ENCODE results near the gene HS3ST4. TPM values are rescaled to one million over a fixed set of nuclear protein-coding genes. Genes with fewer than 3 reads are reported as not detected.
A peak's percentile ranks its signal among the peaks of the same experiment; 100 is the strongest.

Gene HS3ST4
- total RNA-seq, 4 donors from 2014 or later, result not detected

DNA sequence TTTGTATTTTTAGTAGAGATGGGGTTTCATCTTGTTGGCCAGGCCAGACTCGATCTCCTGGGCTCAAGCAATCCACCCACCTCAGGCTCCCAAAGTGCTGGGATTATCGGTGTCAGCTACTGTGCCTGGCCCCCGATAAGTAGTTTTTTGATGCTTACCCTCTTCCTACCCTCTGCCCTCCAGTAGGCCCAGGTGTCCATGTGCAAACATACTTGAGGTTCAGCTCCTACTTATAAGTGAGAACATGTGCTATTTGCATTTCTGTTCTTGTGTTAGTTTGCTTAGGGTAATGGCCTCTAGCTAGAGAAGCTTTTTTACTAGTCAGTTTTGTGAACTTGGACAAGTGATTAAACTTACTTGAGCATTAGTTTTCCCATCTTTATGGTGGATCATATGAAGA lies 136.8 kb downstream of the HS3ST4 start:
- DNase-seq, result no peak
- Histone ChIP-seq H3K9me3 (no peaks in the 10 kb centered on the region), H3K4me1 (no peaks in the 10 kb centered on the region), H3K36me3 (no peaks in the 10 kb centered on the region), H3K27ac (no peak overlapping the region), H3K27me3 (no peaks in the 10 kb centered on the region), H3K4me3 (no peak overlapping the region)
- TF ChIP-seq, protein P1, sequence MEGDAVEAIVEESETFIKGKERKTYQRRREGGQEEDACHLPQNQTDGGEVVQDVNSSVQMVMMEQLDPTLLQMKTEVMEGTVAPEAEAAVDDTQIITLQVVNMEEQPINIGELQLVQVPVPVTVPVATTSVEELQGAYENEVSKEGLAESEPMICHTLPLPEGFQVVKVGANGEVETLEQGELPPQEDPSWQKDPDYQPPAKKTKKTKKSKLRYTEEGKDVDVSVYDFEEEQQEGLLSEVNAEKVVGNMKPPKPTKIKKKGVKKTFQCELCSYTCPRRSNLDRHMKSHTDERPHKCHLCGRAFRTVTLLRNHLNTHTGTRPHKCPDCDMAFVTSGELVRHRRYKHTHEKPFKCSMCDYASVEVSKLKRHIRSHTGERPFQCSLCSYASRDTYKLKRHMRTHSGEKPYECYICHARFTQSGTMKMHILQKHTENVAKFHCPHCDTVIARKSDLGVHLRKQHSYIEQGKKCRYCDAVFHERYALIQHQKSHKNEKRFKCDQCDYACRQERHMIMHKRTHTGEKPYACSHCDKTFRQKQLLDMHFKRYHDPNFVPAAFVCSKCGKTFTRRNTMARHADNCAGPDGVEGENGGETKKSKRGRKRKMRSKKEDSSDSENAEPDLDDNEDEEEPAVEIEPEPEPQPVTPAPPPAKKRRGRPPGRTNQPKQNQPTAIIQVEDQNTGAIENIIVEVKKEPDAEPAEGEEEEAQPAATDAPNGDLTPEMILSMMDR (IDR thresholded peaks at IDR 0.05), result no peak
- no peak for TF ChIP-seq POLR2A (IDR thresholded peaks at IDR 0.05)

DNA sequence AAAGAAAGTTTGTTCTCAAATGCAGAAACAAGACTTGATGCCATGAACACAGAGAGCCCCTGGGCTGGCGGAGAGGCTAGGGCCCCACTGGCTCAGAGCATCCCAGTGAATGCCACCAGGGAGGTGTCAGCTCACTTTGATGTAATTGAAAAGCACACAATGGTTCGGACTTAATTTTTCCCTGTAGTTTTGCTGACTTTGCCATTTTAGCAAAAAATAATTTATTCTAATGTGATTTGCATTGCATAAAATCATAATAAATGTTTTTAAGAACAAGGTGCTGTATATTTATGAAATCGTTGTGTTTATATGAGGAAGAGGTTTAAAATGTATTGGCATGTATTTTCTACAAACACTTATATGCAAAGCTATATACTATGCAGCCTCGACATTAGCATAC lies 140.5 kb downstream of the HS3ST4 start:
- H3K36me3 ChIP-seq, result no peaks in the 10 kb centered on the region
- no peak for DNase-seq
- TF ChIP-seq POLR2A (IDR thresholded peaks at IDR 0.05), result no peak
- TF ChIP-seq, protein P1 (IDR thresholded peaks at IDR 0.05), result no peak
- no peak overlapping the region for H3K27ac ChIP-seq
- no peak overlapping the region for H3K4me3 ChIP-seq
- H3K27me3 ChIP-seq, result no peaks in the 10 kb centered on the region
- H3K4me1 ChIP-seq, result no peaks in the 10 kb centered on the region
- H3K9me3 ChIP-seq, result no peaks in the 10 kb centered on the region

DNA sequence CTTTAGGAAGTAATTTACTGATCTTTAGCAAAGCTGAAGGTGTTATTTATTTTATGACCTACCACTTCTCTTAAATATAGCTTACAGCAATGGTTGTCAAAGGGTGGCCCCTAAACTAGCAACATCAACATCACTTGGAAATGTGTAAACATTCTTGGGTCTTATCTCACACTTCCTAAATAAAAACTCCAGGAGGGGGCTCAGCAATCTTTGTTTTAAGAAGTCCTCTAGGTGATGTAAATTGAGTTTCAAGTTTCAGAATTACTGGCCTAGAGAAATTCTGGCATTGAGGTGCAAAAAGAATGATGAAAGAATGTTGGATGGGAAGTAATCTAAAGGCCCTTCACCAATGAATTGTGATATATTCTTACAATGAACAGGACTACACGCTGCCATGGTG lies 142.3 kb downstream of the HS3ST4 start:
- no peaks in the 10 kb centered on the region for H3K9me3 ChIP-seq
- H3K27me3 ChIP-seq, result no peaks in the 10 kb centered on the region
- no peak for DNase-seq
- no peak for TF ChIP-seq POLR2A (IDR thresholded peaks at IDR 0.05)
- TF ChIP-seq, protein P1 (IDR thresholded peaks at IDR 0.05), result no peak
- H3K36me3 ChIP-seq, result no peaks in the 10 kb centered on the region
- no peak overlapping the region for H3K4me3 ChIP-seq
- H3K4me1 ChIP-seq, result no peaks in the 10 kb centered on the region
- no peak overlapping the region for H3K27ac ChIP-seq

- Histone ChIP-seq H3K4me3 (no peak overlapping the region), H3K27me3 (no peaks in the 10 kb centered on the region), H3K36me3 (no peaks in the 10 kb centered on the region), H3K9me3 (no peaks in the 10 kb centered on the region), H3K27ac (no peak overlapping the region), H3K4me1 (no peaks in the 10 kb centered on the region)
- TF ChIP-seq POLR2A (IDR thresholded peaks at IDR 0.05), result no peak
- TF ChIP-seq, protein P1 (IDR thresholded peaks at IDR 0.05), result no peak
- no peak for DNase-seq
Measured at GRCh38 chr16:25835126-25835525, 143.4 kb downstream of the HS3ST4 start.

DNA sequence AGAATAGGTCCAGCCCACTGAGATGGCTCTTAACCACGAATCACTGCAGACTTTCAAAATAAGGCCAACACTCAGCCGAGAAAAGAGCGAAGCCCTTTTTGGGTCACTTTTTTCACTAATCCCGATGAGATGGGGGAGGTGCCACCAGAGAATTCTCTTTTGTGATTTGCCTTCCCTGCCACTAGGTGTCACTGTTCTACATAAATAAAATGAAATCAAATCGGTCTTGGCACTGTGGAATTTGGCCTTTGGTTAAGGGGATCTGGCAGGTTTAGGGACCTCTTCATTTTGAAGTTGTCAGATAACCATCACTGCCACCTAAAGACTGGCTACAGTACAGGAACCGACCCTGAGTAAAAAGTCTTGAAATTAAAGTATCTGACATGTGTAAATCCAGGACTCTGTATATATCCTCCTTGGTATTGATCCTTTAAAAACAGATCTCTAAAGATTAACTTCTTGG lies 147.0 kb downstream of the HS3ST4 start:
- Histone ChIP-seq H3K27ac (no peak overlapping the region), H3K4me1 (no peaks in the 10 kb centered on the region), H3K4me3 (no peak overlapping the region), H3K36me3 (no peaks in the 10 kb centered on the region), H3K27me3 (no peaks in the 10 kb centered on the region), H3K9me3 (no peaks in the 10 kb centered on the region)
- TF ChIP-seq POLR2A (IDR thresholded peaks at IDR 0.05), result no peak
- TF ChIP-seq, protein P1 (IDR thresholded peaks at IDR 0.05), result peak; percentile 16 to 74 (median 66)
- no peak for DNase-seq

DNA sequence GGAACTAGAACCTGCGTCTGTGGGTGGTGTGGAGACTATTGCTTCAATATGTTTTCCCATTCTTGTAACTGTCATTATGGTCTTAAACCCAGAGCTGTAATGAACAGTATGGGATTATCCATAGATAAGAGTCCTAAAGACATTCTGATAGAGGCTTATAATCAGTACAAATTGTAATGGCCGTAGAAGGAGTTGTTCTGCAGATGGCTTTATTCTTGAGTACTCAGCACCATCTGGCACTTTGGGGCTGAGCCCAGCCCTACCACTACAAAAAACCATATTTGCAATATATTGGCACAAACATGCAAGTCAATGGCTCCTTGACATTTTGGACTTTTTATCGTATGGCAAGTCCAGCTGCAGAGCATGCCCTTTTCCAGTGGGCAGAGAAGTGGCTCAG lies 150.0 kb downstream of the HS3ST4 start:
- H3K27me3 ChIP-seq, result no peaks in the 10 kb centered on the region
- no peak for DNase-seq
- no peak overlapping the region for H3K27ac ChIP-seq
- H3K4me1 ChIP-seq, result no peaks in the 10 kb centered on the region
- H3K36me3 ChIP-seq, result no peaks in the 10 kb centered on the region
- no peak overlapping the region for H3K4me3 ChIP-seq
- TF ChIP-seq, protein P1 (IDR thresholded peaks at IDR 0.05), result no peak
- TF ChIP-seq POLR2A (IDR thresholded peaks at IDR 0.05), result no peak
- H3K9me3 ChIP-seq, result no peaks in the 10 kb centered on the region
